GM12878 (cell line): Measurements from ENCODE around the gene ELAVL1. TPM values are rescaled to one million over a fixed set of nuclear protein-coding genes. Genes with fewer than 3 reads are reported as not detected.

Experiments used
- RCOR1 ChIP-seq: conservative IDR thresholded peaks from 2 replicates; pipeline ENCODE4 v1.6.1; 2012; ENCODE audit warnings: low read depth, low read length, improper control_type of control experiment
- ZBTB33 ChIP-seq: fragments of 450-650 bp; IDR thresholded peaks from 2 replicates; pipeline ENCODE4 v1.6.1; 2017; ENCODE audit warnings: mild to moderate bottlenecking
- ZNF592 ChIP-seq: fragments of 450-650 bp; IDR thresholded peaks from 2 replicates; pipeline ENCODE4 v1.6.1; 2017; ENCODE audit warnings: mild to moderate bottlenecking, moderate library complexity
- polyA plus RNA-seq, 11 experiments: library from polyadenylated mRNA; depleted of rRNA in 4 of 11; unstranded in 6 of 11; stranded (reverse) in 5 of 11; fragments of >200 nt; fragmentation: Nextera tagmentation in 4 of 11; fragmentation: Illumina TruSeq in 1 of 11; extraction: Ambion mirVana in 4 of 11; extraction: Trizol in 1 of 11; gene quantifications; 1 replicate in 1 of 11; 2 replicates in 10 of 11; pipeline versions ENCODE4 v1.2.1 to v1.2.3, GENCODE V29; 2011 to 2016; ENCODE audit warnings: inconsistent platforms in 2 of 11, missing spikeins in 2 of 11, low read depth in 1 of 11
- total RNA-seq, 4 experiments: library from RNA; depleted of rRNA in 3 of 4; stranded (reverse); fragments of >200 nt in 3 of 4; fragmentation: Illumina TruSeq in 1 of 4; extraction: Trizol in 1 of 4; gene quantifications; 2 replicates each; pipeline versions ENCODE4 v1.2.1 to v1.2.3, GENCODE V29; 2013 to 2021
- TF ChIP-seq, protein P1 (sequence below): fragments of 450-650 bp; IDR thresholded peaks from 2 replicates; pipeline ENCODE4 v1.6.1; 2017; ENCODE audit warnings: borderline replicate concordance

ELAVL1 gene
- total and polyA plus RNA-seq, 10 of the 15 experiments (the other 5 are each of a cell fraction or from before 2014, with no cell fraction given), result 7.4 to 155 (median 70.3) TPM

DNA sequence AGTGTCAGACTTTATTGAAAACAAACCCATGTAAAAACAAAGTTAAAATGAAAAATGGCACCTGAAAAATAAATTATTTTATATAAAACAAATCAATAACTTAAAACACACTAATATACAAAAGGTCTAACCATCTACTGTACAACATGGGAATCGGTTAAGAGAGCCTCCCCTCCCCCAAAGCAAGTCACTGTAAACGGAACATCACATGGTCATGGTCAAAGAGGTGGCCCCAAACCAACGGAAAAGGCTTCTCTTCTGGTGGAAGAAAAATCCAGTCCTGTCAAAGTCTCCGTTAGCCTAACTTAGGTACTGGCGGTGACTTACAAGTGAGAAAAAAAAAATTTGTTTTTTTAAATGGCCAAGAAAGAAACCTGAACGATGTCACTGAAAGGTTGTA lies 46.2 kb downstream of the ELAVL1 start (continued):
- TF ChIP-seq, protein P1, sequence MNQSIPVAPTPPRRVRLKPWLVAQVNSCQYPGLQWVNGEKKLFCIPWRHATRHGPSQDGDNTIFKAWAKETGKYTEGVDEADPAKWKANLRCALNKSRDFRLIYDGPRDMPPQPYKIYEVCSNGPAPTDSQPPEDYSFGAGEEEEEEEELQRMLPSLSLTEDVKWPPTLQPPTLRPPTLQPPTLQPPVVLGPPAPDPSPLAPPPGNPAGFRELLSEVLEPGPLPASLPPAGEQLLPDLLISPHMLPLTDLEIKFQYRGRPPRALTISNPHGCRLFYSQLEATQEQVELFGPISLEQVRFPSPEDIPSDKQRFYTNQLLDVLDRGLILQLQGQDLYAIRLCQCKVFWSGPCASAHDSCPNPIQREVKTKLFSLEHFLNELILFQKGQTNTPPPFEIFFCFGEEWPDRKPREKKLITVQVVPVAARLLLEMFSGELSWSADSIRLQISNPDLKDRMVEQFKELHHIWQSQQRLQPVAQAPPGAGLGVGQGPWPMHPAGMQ, result no peak
- TF ChIP-seq RCOR1 (no peak), ZNF592 (no peak), ZBTB33 (no peak)
- TF ChIP-seq, all 136 proteins: peak for 0
